Measurements from ENCODE around the gene PDE9A.
"Not testable (repeated sequence)": the region's sequence is repeated elsewhere in the genome, so short reads cannot be mapped to it uniquely, and the experiment has no call there.

Gene PDE9A

GRCh38 chr21:42691901-42692559, 38.6 kb downstream of the PDE9A start:
- DNase-seq = no peak

DNA sequence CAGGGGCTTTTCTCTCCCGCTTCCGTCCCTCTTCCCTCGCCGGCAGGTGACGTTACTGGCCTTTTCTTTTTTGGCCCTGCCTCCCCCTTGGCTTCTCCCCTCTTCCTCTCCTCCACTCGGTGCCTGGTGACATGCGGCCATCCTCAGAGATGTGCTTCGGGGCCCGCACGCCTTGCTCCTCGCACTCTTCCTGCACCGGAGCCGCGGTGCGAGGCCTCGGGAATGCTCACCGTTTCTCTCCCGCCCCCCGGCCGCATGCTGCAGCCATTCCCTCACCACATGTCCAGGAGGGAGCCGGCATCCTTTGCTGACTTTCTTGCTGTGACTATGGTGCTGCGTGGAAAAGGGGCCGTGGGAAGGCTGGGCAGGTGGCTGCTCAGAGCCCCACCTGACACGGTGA, 39.3 kb downstream of the PDE9A start:
- no peak for DNase-seq

DNA sequence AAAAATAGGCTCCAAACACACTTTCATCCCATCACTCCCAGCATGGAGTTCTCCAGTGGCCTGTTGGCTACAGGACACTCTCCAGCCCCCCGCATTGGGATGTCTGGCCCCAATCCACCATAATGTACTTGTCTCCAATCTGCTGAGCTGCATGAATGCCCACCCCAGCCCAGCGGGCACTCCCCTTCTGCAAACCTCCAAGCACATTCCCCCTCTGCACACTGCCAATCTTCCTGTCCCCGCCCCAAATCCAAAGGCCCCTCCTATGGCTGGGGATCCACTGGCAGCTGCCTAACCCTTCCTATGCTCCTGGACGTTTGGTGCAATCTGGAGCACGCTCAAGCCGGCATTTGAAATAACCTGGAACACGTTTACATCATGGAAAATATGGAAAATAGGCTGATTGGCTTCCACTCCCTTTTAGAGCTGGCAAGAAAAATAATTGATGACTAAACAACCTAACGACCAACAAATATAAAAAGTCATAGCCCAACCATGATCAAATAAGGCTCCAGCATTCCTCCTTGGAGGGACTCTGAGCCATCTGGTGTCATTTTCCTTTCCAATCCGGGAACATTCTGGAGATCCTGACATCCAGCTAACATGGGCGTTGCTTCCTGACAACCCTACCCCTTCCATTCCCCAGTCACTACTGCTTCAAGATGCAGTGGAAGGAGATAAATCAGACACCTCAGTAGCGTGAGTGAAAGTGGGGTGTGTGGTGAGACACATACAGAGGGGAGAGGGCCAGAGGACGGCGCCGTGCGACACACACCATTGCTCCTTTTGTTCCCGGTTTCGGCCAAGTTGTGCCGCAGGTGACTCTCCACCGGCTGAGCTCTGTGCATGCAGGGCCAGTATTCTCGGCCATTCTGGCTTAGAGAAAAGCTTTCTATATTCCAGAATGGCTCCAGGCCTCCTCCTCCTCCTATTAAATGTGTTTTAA, 41.6 kb downstream of the PDE9A start:
- DNase-seq = no peak

DNA sequence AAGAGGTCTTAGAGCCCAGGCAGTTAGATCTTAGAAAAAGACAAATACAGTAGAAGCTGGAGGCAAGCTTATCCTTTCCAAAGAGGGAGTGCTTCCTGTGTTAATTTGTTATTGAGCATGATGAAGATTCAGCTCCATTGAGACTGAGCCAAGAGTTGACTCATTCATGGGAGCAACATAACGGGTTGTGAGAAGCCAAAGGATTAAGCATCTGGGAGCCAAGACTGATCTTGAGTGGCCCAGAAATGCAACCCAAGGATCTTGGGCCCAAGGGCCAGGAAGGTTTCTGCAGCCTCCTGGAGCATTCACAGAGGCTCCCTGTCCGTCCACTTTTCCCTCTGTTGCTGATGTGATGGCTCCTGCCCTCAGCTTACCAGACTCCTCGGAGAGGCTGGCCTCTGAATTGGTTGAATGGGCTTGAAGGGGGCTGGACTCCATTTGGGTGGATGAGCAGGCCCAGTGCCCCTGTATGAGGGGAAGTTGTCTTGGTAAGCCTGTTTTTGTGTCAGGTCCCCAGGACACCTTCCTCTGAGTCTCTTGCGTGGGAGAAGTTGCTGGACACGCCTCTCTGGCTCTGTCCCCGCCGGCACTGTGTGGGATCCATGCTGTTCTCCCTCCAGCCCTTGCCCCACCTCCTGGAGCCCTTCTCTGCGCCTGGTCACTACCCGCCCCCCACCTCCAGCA, 42.4 kb downstream of the PDE9A start:
- no peak for DNase-seq

DNA sequence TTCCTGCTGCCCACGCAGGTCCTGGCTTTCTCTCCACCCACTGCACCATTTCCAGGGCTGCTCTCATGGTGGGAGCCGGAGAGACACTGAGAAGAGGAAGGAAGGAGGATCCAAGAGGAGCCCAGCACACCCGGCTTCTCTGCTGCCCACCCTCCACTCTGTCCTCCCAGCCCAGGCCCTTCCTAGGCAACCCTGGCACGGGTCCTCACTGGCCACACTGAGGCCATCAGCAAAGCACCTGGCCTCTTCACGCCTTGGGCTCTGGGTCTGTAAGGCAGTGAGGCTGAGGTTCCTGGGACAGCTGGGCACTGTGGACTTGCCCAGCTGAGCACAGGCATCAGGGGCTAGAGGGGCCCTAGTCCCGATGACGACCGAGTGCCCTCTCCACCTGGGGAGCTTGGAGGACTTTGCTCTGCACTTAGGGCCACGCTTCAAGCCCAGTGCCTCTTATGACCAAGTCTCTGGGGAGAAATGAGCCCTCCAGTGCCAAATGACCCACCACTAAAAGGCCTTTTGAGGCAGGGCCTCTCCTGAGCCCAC, 43.1 kb downstream of the PDE9A start:
- DNase-seq = no peak

GRCh38 chr21:42698733-42699132, 45.3 kb downstream of the PDE9A start:
- DNase-seq = no peak

GRCh38 chr21:42699196-42699595, 45.8 kb downstream of the PDE9A start:
- DNase-seq = no peak

DNA sequence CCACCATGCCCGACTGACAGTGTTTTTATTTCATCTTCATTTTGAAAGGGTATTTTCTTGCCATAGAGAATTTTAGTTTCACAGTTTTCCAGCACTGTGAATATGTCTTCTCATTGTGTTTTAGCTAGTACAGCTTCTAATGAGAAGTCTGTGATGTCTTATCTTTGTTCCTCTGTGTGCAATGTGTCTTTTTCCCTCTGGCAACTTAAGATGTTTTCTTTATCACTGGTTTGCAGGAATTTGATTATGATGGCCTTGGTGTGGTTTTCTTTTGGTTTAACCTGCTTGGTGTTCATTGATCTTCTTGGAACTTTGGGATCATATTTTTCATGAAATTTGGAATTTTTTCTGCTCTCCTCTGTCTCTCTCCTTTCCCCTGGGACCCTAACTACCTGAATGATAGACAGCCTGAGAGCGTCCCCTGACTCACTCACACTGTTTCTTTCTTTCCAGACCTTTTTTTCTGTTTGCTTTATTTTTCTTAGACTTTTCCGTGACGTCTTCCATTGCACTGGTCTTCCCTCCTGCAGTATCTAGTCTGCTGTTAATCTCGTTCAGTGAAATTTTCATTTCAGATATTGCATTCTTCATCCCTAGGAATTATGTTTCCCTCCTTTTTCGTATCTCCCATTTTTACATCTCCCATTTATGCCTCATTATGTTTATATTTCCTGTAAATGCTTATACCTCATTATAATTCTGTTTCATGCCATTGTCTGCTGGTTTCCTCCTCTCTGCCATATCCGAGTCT, 48.5 kb downstream of the PDE9A start:
- DNase-seq = no peak

- DNase-seq = no peak
These were observed 49.3 kb downstream of the PDE9A start for GRCh38 chr21:42702720-42703119.

DNA sequence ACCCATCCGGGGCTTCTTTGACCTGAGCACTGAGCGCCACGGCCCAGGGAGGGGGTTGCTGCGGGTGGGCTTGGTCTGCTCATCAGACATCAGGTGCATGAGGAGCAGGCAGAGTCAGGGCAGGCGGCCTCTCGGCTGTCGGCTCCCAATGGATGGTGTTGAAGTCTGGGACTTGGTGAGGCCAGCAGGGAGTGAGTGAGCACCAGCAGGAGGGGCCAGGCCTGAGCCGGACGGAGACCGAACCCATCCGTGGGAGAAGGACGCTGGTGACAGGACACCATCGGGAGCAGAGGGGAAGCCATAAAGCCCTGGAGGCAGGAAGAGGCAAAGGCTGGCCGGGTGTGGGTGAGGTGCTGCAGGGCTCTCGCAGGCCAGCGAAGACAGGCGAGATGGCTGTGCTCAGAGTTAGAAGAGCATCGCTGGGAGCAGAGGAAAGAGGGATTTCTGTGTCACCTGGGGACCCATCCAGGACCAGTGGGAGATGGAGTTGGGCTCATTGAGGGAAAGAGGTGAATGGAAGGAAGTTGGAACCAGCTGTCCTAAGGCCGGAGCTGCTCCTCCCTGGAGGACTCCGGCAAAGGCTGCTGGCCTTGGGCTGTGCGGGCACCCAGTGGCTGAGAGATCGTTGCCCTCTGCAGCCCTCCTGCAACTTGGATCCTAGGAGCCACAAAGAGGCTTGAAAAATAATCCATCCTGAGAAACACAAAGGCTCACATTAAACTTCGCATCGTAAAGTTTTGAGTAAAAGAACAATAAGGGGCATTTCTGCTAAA, 49.9 kb downstream of the PDE9A start:
- no peak for DNase-seq

DNA sequence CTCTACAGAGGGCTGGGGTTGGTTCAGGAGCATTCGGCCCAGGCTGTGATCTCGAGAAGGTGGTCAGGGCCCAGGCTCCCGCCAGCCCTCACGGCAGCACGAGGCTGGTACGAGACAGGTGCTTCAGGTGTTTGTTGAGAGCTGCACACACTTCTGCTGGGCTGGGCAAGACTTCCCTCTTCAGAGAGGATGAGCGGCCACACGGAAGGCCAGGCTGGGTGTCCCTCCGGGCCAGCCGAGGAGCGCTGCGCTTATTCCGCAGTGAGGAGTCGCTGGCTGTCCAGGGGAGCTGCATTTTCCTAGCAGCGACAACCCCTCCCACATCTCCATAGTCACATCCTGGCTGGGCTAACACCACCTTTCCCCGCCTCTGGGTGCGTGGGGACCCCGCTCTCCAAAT, 50.5 kb downstream of the PDE9A start:
- no peak for DNase-seq

GRCh38 chr21:42704861-42705260, 51.4 kb downstream of the PDE9A start:
- DNase-seq = no peak

- DNase-seq = no peak
These were observed 51.9 kb downstream of the PDE9A start for GRCh38 chr21:42705346-42705745.

DNA sequence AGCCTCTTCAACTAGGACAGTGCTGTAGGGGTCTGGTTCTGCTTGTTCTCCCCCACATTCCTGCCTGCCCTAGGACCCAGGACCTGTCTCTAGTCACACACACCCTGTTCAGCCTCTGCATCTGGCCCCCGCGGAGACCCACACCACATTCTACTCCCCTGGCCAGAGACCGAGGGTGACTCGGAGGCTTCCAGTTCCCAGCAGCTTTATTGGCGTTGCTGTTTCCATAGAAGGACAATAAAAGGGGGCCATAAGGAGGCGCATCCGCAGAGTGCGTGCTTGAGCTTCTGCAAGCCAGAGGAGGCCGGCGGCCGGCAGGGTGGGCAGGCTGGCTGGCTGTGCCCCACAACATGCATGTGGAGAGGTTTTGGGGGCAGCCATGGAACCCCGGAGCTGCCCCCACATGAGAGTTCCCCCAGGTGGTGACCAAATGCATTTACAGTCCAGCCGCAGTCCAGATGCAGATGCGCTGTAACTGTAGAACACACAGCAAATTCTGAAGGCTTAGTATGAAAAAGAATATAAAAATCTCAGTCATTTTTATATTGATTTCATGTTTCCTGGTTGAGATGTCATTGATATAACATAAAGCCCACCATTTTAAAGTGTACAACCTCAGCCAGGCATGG, 52.4 kb downstream of the PDE9A start:
- no peak for DNase-seq

DNA sequence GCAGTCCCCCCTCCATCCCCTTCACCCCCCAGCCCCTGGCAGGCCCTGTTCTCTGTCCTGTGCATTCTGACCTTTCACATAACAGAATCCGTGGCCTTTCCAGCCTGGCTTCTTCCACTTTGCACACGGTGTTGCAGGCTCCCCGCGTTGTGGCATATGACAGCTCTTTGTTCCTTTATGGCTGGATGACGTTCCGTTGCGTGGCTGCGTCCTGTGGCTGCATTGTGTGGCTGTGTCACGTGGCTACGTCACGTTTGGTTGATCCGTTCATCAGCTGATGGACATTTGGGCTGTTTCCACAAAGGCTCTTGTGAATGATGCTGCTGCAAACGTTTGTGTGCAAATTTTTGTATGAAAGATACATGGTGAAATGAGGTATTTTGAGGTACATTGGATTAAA, 53.3 kb downstream of the PDE9A start:
- no peak for DNase-seq

DNA sequence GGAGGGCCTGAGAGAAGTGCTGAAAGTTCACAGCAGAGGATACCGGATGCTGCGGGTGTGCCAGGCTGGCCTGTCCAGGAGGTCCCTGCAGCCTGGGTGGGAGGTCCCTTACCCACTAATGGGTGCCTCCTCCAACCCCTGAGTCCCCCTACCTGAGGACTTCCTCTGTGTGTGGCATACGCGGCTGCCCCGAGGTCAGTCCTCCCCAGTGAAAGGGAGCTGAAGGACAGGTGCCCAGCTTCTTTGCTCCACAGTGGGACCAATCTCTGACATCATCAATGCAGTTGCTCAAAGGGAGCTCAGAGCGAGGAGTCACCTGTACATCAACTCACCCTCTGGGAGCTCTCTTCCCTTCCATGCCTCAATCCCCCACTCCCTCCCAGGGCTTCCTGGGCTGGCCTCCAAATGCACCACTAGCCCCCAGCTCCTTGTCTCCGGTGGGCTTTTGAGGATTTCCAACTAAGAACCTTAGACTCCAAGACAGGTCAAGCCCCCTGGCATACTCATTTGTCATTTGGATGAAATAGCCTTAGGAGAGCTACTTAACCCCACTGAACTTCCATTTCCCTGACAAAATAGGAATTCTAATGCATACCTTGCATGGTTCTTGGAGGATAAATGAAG, 53.9 kb downstream of the PDE9A start:
- no peak for DNase-seq

DNA sequence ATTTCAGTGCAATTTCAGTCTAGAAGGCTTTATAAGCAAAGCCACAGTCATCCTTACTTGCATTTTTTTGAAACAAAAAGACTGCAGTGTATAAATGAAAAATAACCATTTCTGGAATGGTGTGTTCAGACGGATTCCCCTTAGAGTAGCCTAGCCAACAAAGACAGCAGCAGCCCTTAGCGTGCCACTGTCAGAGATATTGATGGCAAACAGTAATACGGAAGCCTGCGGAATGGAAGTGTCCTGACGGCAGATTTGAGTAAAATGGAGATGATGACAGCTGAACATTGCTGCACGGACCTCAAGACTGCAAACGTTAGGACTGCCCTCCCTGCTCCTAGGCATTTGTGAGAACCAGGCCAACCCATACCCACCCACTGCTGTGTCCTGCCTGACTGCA, 54.7 kb downstream of the PDE9A start:
- no peak for DNase-seq

GRCh38 chr21:42708916-42709315, 55.5 kb downstream of the PDE9A start:
- not testable (repeated sequence) for DNase-seq

DNA sequence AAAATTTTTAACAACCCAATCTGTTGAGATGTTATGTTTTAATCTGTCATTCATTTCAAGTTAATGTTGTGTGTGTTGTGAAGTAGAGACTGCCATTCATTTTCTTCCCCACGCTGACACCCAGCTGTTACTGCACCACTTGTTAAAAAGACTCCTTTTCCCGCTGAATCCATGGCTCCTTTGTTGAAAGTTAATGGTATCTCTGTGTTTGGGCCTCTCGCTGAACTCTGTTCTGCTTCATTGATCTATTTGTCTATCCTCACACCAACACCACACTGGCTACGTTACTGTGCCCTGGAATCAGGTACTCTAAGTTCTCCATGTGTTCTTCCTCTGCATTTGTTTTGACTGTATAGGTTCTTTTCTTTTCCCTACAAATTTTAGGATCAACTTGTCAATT, 58.2 kb downstream of the PDE9A start:
- no peak for DNase-seq

GRCh38 chr21:42715427-42715826, 62.0 kb downstream of the PDE9A start:
- not testable (repeated sequence) for DNase-seq

DNA sequence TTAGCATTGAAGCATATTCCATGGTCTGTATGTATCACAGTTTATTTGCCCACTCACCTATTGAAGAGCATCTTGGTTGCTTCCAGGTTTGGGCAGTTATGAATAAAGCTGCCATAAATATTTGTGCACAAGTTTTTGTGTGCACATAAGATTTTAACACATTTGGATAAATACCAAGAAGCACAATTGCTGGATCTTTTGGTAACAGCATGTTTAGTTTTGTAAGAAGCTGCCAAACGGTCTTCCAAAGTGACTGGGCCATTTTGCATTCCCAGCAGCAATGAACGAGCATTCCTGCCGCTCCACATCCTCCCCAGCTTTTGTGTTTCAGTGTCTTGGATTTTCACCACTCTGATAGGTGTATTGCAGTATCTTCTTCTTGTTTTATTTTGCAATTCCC, 62.7 kb downstream of the PDE9A start:
- DNase-seq = no peak
